ENCODE measurements around the gene AHR.

DNA sequence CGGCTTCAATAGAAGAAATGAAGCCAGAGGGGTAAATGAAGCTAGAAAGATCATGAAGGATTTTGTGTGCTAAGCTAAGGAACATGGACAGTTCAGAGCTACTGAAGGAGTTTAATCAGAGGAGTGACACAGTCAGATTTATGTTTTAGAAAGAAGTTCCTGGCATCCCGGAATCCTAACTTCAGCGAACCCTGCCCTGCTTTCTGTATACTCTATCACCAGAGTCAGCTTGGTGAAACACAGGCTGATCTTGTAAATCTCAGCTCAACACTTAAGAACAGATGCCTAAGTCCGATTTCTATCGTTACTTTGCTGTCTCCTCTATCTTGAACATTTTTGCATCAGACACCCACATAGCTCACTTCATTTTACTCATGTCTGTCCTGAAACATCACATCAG, 9.1 kb downstream of the AHR start:
- TF ChIP-seq, protein P1, sequence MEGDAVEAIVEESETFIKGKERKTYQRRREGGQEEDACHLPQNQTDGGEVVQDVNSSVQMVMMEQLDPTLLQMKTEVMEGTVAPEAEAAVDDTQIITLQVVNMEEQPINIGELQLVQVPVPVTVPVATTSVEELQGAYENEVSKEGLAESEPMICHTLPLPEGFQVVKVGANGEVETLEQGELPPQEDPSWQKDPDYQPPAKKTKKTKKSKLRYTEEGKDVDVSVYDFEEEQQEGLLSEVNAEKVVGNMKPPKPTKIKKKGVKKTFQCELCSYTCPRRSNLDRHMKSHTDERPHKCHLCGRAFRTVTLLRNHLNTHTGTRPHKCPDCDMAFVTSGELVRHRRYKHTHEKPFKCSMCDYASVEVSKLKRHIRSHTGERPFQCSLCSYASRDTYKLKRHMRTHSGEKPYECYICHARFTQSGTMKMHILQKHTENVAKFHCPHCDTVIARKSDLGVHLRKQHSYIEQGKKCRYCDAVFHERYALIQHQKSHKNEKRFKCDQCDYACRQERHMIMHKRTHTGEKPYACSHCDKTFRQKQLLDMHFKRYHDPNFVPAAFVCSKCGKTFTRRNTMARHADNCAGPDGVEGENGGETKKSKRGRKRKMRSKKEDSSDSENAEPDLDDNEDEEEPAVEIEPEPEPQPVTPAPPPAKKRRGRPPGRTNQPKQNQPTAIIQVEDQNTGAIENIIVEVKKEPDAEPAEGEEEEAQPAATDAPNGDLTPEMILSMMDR (IDR thresholded peaks at IDR 0.05): no peak
- TF ChIP-seq ZFX (IDR thresholded peaks at IDR 0.05; ENCODE audit: borderline replicate concordance): no peak

All from 22Rv1 (cell line).